ENCODE data around the gene NID2. TPM values are rescaled to one million over a fixed set of nuclear protein-coding genes. Genes with fewer than 3 reads are reported as not detected.

Gene NID2
- total RNA-seq, 1 experiment from 2014 or later: not detected

DNA sequence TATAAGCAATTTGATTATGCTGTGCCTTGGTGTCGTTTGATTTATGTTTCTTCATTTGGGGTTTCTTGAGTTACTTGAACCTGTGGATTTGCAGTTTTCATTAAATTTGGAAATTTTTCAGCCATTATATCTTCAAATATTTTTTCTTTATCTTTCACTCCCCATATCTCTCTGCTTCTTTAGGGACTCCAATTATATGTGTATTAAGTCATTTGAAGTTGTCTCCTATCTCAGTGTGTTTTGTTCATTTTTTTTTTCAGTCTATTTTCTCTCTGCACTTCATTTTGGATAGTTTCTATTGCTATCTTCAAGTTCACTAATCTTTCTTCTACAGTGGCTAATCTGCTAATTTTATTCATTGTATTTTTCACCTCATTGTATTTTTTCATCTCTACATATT is 108.9 kb downstream of the NID2 start:
- no peak for DNase-seq (ENCODE audit: low read depth, low spot score)
- in situ Hi-C loops (cut with HindIII; ENCODE audit: low pct_unique_long_range_greater_than_20kb, low sequenced_read_pairs): no loop called here

DNA sequence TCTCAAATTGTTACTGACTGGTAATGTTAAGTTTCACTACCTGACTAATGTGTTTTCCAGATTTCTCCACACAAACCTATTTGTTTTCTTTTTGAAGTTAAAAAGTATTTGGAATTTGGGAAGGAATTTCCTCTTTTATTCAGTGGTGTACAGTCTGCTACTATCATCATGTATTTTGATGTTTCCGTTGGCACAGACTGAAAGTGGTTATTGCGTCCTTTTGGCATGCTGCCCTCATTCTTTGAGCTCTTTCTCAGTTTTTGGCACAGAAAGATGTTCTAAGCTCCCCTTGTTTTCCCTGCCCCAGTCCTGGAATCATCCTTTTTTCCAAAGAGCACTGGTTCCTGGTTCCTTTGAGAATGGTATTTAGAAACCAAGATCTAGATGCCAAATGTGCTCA is 110.9 kb downstream of the NID2 start:
- in situ Hi-C loops (cut with HindIII; ENCODE audit: low pct_unique_long_range_greater_than_20kb, low sequenced_read_pairs): no loop called here
- no peak for DNase-seq (ENCODE audit: low read depth, low spot score)

Other genes starting within 250 kb of the NID2 start
- gene GNG2, start 208.4 kb downstream of the NID2 start, total RNA-seq (2014; rRNA removed; shearing (Covaris generic)): 19.1 and 22.3 TPM in 2 replicates
- 287 and 310 TPM in 2 replicates for gene RTRAF, start 79.5 kb downstream of the NID2 start, total RNA-seq (2014; rRNA removed; shearing (Covaris generic))
- gene PTGDR, start 198.6 kb upstream of the NID2 start, total RNA-seq (2014; rRNA removed; shearing (Covaris generic)): not detected in 2 replicates
- not detected in 2 replicates for gene PTGER2, start 245.3 kb upstream of the NID2 start, total RNA-seq (2014; rRNA removed; shearing (Covaris generic))

Data from SK-MEL-5 (cell line).